Fibroblast of villous mesenchyme (primary cell): ENCODE data around the gene NELL1. TPM values are rescaled to one million over a fixed set of nuclear protein-coding genes. Genes with fewer than 3 reads are reported as not detected.

ENCODE experiments used
- DNase-seq: peaks from one replicate; pipeline ENCODE4 v3.0.0-alpha.2; 2010; ENCODE audit warnings: low read depth
- H3K4me3 ChIP-seq: 2 replicates; pipeline ENCODE4 v1.5.1; 2011; ENCODE audit warnings: low read depth, mild to moderate bottlenecking, low read length
- total RNA-seq: library from RNA; depleted of rRNA; stranded (reverse); fragments of >200 nt; gene quantifications from 2 replicates; pipeline ENCODE4 v1.2.3, GENCODE V29; 2012
- TF ChIP-seq, protein P1 (sequence below): IDR thresholded peaks from 2 replicates; pipeline ENCODE4 v1.5.1; 2012; ENCODE audit warnings: low read depth, mild to moderate bottlenecking, low read length; ENCODE audit not compliant: insufficient read depth

Gene NELL1
- total RNA-seq, 1 donor, result not detected

DNA sequence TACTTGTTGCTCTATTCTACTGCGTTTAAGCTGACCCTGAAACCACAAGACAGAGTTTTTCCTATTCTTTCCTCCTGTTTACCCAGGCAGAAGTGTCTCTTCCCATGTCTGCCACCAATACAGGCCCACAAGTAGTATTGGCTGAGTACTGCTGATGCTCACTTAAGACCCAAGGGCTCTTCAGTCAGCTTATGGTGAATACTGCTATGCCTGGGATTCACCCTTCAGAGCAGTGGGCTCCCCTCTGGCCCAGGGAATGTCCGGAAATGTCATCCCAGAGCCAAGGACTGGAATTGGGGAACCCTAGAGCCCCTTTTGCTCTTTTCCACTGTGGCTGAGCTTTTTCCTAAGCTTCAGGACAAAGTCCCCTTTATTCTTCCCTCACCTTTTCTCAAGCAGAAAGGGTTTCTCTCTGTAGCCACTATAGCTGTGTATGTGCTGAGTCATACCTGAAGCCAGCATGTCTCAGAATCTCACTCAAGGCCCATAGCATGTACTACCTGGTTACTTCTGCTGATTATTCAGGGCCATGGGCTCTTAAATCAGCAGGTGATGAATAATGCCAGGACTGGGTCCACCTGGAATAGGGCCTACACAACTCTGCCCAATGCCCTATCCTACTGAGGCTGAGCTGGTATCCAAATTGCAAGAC lies 777.7 kb downstream of the NELL1 start:
- no peak overlapping the region for H3K4me3 ChIP-seq
- TF ChIP-seq, protein P1, sequence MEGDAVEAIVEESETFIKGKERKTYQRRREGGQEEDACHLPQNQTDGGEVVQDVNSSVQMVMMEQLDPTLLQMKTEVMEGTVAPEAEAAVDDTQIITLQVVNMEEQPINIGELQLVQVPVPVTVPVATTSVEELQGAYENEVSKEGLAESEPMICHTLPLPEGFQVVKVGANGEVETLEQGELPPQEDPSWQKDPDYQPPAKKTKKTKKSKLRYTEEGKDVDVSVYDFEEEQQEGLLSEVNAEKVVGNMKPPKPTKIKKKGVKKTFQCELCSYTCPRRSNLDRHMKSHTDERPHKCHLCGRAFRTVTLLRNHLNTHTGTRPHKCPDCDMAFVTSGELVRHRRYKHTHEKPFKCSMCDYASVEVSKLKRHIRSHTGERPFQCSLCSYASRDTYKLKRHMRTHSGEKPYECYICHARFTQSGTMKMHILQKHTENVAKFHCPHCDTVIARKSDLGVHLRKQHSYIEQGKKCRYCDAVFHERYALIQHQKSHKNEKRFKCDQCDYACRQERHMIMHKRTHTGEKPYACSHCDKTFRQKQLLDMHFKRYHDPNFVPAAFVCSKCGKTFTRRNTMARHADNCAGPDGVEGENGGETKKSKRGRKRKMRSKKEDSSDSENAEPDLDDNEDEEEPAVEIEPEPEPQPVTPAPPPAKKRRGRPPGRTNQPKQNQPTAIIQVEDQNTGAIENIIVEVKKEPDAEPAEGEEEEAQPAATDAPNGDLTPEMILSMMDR, result no peak
- no peak for DNase-seq

GRCh38 chr11:21447871-21448270 lies 778.5 kb downstream of the NELL1 start:
- no peak overlapping the region for H3K4me3 ChIP-seq
- DNase-seq, result no peak
- TF ChIP-seq, protein P1, result no peak

DNA sequence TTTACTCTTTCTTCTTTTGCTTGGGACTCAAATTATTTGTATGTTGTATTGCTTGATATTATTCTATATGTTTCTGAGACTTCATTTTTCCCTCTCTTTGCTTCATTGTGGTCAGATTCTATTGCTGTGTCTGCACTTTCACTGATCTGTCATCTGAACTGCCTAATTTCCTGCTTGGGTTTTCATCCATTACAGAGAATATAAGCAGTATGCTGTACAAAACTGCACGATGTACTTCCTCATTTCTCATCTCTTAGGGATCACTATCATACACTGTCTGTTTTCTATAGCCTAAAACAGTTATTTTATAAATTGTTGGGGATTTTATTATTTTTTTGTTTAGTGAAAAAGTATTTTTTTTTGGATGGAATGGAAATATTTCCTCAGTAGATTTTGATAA lies 786.8 kb downstream of the NELL1 start:
- DNase-seq, result no peak
- H3K4me3 ChIP-seq, result no peak overlapping the region
- TF ChIP-seq, protein P1, result no peak

GRCh38 chr11:21460082-21460481 lies 790.7 kb downstream of the NELL1 start:
- DNase-seq, result no peak
- no peak overlapping the region for H3K4me3 ChIP-seq
- TF ChIP-seq, protein P1, result no peak

DNA sequence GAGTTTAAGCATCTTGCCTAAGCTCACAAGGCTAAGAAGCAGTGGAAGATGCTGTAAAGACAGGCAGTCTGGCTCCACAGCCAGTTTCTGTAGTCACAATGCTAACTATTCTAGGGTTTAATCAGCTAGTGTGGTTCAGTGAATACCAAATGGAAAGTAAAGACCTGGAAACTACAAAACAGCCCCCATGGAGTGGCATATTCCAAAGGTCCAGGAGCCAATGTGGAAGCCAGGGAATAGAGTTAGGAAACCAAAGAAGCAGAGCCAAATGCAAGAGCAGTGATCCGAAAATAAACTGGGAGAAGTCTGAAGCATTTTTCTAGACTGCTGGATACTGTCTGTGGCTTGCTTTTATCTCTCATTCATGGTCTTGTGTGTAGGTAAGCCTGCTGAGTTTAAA lies 792.3 kb downstream of the NELL1 start:
- DNase-seq, result no peak
- no peak overlapping the region for H3K4me3 ChIP-seq
- TF ChIP-seq, protein P1, result no peak

DNA sequence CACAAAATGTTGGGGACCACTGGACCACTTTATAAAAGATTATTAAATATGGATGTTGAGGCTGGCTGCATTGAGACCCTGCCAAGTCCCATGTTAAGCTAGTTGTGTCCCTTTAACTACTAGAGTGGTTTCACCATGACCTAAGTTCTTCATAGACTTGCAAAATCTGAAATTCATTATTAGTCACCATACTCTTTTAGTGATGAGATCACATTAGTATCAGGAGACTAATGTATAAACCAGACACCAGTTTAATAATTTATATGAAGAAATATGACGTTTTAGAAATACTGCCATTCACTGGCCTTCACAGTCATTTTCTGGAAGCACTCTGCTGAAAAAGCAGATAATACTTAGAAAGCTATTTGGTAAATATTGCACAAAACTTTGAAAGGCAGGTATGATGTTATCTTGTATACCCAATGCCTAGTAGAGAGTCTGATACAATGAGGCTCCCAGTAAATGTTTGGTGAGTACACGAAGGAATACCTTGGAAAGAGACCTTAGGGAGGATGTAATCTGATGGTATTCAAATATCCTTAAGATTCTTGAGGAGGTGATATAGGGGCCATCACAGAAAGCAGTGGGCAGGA lies 795.3 kb downstream of the NELL1 start:
- TF ChIP-seq, protein P1, result no peak
- H3K4me3 ChIP-seq, result no peak overlapping the region
- DNase-seq, result no peak
